22Rv1 (cell line): ENCODE results near the gene ARHGAP10.
"Not testable (repeated sequence)": the region's sequence is repeated elsewhere in the genome, so short reads cannot be mapped to it uniquely, and the experiment has no call there.

ENCODE experiments used
- H3K27ac ChIP-seq: fragments of 450-650 bp; 2 replicates; pipeline ENCODE4 v1.5.1; 2017
- ZFX ChIP-seq: fragments of 450-650 bp; IDR thresholded peaks from 2 replicates; pipeline ENCODE4 v1.6.1; 2017; ENCODE audit warnings: antibody characterized with exemption, borderline replicate concordance
- TF ChIP-seq, protein P1 (sequence below): fragments of 450-650 bp; IDR thresholded peaks from 2 replicates; pipeline ENCODE4 v1.5.1; 2017; ENCODE audit warnings: mild to moderate bottlenecking

Gene ARHGAP10

DNA sequence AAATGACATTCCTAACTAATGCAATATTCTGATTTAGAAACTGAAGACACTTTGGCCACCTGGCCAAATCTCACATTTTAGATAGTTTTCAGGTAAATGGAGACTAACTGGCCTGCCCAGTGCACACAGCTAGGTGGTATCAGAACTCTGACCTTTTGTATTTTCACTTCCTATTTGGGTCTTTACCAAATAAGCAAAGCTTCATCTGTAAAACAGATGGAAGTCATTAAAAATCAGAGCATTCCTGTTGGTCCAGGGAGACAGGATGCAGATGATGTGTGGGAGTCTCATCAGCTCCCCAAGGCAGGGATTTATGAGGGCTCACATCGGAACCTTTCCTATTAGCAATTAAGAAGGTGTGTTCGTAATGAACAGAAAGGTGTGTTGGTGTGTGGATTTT lies 57.7 kb downstream of the ARHGAP10 start:
- no peak for TF ChIP-seq ZFX
- TF ChIP-seq, protein P1, sequence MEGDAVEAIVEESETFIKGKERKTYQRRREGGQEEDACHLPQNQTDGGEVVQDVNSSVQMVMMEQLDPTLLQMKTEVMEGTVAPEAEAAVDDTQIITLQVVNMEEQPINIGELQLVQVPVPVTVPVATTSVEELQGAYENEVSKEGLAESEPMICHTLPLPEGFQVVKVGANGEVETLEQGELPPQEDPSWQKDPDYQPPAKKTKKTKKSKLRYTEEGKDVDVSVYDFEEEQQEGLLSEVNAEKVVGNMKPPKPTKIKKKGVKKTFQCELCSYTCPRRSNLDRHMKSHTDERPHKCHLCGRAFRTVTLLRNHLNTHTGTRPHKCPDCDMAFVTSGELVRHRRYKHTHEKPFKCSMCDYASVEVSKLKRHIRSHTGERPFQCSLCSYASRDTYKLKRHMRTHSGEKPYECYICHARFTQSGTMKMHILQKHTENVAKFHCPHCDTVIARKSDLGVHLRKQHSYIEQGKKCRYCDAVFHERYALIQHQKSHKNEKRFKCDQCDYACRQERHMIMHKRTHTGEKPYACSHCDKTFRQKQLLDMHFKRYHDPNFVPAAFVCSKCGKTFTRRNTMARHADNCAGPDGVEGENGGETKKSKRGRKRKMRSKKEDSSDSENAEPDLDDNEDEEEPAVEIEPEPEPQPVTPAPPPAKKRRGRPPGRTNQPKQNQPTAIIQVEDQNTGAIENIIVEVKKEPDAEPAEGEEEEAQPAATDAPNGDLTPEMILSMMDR = no peak
- H3K27ac ChIP-seq = 0 out of 2 replicates have a peak overlapping the region, but pooled peaks have one; percentile 4

DNA sequence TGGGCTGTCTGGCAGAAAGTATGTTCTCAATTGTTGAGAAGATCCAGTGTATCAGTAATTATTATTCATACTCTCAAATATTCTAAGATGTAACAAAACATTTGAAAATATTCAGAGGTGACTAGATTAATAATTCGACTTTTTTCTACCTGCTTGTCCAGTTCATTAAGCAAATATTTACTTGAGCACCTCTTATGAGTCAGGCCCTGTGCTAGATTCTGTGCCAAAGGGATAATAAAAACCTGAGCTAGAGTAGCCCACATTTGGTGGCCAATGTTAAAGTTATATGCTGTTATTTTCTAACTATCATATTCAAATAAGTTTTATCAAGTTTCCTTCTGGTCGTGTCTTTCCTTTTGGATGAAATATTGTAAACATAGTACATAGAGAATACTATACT lies 58.5 kb downstream of the ARHGAP10 start:
- H3K27ac ChIP-seq = 0 out of 2 replicates have a peak overlapping the region, but pooled peaks have one; percentile 4
- TF ChIP-seq, protein P1 = no peak
- TF ChIP-seq ZFX = no peak

DNA sequence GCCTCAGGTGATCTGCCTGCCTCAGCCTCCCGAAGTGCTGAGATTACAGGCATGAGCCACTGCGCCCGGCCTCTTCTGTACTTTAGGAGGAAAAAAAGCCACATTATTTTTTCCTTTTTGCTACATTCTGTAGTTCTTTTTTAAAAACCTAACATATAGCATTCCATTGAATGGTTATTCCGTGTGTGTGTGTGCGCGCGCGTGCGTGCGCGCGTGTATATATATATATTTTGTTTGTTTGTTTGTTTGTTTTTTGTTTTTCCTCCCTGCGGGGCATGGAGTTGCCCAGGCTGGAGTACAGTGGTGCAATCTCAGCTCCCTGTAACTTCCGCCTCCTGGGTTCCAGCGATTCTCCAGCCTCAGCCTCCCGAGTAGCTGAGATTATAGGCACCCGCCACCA lies 59.5 kb downstream of the ARHGAP10 start:
- H3K27ac ChIP-seq = no peak overlapping the region
- TF ChIP-seq ZFX = no peak
- TF ChIP-seq, protein P1 = no peak

DNA sequence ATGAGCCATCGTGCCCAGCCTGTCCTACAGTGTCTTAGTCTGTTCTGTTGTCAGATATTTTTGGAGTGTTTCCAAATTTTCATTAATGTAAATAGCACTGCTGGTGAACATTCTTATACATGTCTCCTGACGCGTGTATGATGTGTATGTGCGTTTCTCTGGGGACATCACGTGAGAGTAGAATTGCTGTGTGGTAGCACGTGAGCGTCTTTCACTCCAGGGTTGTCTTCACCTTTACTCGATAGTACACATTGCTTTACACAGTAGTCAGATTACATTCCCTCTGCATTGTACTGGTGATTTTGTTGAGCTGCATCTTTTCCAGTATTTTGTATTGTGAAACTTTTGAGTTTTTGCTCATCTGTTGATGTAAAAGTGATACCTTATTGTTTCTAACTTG lies 60.0 kb downstream of the ARHGAP10 start:
- H3K27ac ChIP-seq = no peak overlapping the region
- no peak for TF ChIP-seq ZFX
- TF ChIP-seq, protein P1 = no peak

DNA sequence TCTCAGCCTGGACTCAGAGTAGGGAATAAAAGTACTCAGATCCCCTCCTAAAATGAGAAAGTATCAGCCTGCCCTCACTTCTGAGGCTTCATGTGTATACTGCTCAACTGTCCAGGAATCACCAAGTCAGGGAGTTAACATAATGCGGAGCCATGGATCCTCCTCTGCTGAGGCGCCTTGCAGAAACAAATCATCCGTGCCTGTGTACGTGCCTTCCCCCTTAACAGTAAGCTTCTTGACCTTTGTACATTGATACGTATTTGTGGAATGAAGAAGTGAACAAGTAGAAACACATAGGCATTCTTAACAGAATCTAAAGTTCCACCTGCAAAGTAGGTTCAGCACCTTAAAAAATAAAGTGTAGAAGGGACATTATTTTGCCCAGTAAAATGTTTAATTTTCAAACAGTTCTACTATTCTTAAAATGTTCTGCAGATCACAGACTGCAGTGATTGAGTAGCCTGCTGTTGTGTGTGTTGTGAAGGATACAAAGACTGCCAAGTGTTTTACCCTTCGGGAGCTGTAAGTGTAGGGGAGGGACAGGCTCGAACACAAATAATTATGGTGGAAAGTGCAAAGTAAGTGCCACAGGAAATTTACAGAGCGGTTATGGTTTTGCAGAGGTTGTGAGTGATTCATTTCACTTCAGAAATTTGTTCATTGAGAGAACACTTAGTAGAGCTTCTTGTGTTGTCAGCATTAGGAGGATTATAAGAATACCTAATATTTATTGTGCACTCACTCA lies 61.9 kb downstream of the ARHGAP10 start:
- no peak overlapping the region for H3K27ac ChIP-seq

DNA sequence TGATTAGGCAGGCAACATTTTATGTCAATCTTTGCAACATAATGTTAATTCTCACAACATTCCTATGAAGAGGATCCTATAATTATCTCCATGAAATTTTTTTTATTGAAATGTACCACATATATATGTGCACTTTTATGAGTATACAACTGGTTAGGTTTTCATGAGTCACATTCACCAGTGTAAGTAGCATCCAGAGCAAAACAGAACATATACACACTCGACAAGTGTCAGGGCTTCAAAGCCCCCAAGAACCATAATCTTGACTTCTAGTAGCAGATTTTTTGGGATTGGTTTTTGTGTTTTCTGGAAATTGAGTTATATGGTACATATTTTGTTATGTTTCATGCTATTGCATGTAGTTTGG lies 62.4 kb downstream of the ARHGAP10 start:
- no peak for TF ChIP-seq ZFX
- TF ChIP-seq, protein P1 = no peak
- no peak overlapping the region for H3K27ac ChIP-seq

More for the DNA sequence above, 61.9 kb downstream of the ARHGAP10 start:
- no peak for TF ChIP-seq ZFX
- TF ChIP-seq, protein P1 = no peak

DNA sequence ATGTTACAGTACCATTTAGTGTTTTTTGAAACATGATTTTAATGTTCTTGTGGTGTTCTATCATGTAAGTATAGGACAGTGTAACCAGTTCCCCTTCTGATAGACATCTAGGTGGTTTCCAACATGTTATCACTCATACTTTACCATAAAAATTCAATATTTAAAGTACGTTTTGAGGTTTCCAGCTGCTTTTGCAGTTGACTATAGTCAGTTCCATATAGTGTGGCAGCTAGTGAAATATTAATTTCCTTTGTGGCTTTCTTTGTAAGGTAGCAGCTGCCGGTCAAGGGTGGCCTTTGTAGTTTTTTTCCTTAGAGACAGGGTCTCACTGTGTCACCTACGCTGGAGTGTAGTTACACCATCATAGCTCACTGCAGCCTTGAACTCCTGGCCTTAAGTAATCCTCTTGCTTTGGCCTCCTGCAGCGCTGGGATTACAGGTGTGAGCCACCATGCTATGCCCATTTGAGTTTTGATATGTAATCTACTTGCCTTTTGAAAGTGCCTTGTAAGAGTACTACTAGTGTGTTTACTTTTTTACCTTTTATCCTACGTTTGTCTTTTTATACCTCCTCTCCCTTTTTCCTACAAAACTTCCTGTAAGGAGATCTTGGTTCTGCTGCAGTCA lies 63.0 kb downstream of the ARHGAP10 start:
- no peak overlapping the region for H3K27ac ChIP-seq
- TF ChIP-seq ZFX = no peak
- TF ChIP-seq, protein P1 = no peak

DNA sequence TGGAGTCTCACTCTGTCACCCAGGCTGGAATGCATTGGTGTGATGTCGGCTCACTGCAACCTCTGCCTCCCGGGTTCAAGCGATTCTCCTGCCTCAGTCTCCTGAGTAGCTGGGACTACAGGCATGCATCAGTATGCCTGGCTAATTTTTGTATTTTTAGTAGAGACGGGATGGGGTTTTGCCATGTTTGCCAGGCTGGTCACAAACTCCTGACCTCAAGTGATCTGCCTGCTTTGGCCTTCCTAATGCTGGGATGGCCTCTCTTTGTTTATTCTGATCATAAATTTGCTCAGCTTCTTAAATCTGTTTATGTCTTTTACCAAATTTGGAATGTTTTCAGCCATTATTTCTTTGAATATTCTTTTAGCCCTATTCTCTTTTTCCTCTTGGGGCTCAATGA lies 67.2 kb downstream of the ARHGAP10 start:
- not testable (repeated sequence) for H3K27ac ChIP-seq
